IPS-20b (cell line): ENCODE data around the gene PLCZ1.
"Not testable (repeated sequence)": the region's sequence is repeated elsewhere in the genome, so short reads cannot be mapped to it uniquely, and the experiment has no call there.

ENCODE experiments used
- H3K27ac ChIP-seq: one replicate; pipeline ENCODE4 v1.5.1; 2013; ENCODE audit warnings: low read length
- H3K27me3 ChIP-seq: 2 replicates; pipeline ENCODE4 v1.6.1; 2013; ENCODE audit warnings: mild to moderate bottlenecking, low read length, inconsistent platforms; ENCODE audit not compliant: insufficient read depth
- H3K36me3 ChIP-seq: 2 replicates; pipeline ENCODE4 v1.6.1; 2013; ENCODE audit warnings: low read depth, mild to moderate bottlenecking, inconsistent platforms, low read length, moderate library complexity; ENCODE audit not compliant: insufficient read depth
- H3K4me1 ChIP-seq: 2 replicates; pipeline ENCODE4 v1.6.1; 2013; ENCODE audit warnings: mild to moderate bottlenecking, control low read depth, inconsistent platforms, low read length, moderate library complexity; ENCODE audit not compliant: insufficient read depth
- H3K4me3 ChIP-seq: 2 replicates; pipeline ENCODE4 v1.5.1; 2013; ENCODE audit warnings: mild to moderate bottlenecking, low read length, inconsistent platforms
- H3K9ac ChIP-seq: 2 replicates; pipeline ENCODE4 v1.6.1; 2013; ENCODE audit warnings: low read depth, mild to moderate bottlenecking, inconsistent platforms, low read length, moderate library complexity
- H3K9me3 ChIP-seq: 2 replicates; pipeline ENCODE4 v1.6.1; 2013; ENCODE audit warnings: mild to moderate bottlenecking, low read depth, low read length, inconsistent platforms; ENCODE audit not compliant: insufficient read depth

Gene PLCZ1, protein sequence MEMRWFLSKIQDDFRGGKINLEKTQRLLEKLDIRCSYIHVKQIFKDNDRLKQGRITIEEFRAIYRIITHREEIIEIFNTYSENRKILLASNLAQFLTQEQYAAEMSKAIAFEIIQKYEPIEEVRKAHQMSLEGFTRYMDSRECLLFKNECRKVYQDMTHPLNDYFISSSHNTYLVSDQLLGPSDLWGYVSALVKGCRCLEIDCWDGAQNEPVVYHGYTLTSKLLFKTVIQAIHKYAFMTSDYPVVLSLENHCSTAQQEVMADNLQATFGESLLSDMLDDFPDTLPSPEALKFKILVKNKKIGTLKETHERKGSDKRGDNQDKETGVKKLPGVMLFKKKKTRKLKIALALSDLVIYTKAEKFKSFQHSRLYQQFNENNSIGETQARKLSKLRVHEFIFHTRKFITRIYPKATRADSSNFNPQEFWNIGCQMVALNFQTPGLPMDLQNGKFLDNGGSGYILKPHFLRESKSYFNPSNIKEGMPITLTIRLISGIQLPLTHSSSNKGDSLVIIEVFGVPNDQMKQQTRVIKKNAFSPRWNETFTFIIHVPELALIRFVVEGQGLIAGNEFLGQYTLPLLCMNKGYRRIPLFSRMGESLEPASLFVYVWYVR

DNA sequence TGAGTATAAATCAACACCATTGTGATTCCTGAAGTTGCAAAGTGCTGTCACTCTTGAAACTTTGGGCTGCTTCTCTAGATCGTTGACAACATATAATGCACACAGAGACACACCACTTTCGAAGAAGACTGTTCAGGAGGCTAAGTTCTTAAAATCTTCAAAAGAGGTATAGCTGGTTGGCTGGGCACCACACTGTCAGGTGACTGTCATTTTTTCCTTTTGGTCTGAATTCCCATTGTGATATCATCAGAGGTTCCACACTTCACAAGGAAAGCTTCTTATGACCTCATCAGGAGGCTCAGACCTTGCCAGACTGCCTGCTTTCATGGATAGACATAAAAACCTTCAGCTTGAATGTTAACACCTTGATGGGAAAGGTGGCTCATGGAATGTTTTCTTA is at the start of gene PLCZ1, which contains the start of gene CAPZA3:
PLCZ1 (minus strand) TSS at position 194 of the 400 bp plus-strand sequence. CDS start 641 bp downstream, outside the sequence.
CAPZA3 (plus strand) TSS at position 301 of the 400 bp plus-strand sequence. CDS start 150 bp downstream, outside the sequence.
- Histone ChIP-seq H3K9ac (no peak within 1 kb of the TSS), H3K27me3 (no peaks in the 10 kb centered on the region), H3K27ac (no peak within 1 kb of the TSS), H3K4me1 (no peaks in the 10 kb centered on the region), H3K36me3 (no peaks in the 10 kb centered on the region), H3K4me3 (no peak within 1 kb of the TSS), H3K9me3 (peaks cover 13% of the 10 kb centered on the region)

DNA sequence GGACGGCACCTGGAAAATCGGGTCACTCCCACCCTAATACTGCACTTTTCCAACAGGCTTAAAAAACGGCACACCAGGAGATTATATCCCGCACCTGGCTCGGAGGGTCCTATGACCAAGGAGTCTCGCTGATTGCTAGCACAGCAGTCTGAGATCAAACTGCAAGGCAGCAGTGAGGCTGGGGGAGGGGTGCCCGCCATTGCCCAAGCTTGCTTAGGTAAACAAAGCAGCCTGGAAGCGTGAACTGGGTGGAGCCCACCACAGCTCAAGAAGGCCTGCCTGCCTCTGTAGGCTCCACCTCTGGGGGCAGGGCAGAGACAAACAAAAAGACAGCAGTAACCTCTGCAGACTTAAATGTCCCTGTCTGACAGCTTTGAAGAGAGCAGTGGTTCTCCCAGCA is 47.7 kb upstream of the PLCZ1 start:
- not testable (repeated sequence) for H3K27ac ChIP-seq, H3K4me1 ChIP-seq, H3K4me3 ChIP-seq, H3K27me3 ChIP-seq, H3K36me3 ChIP-seq, H3K9ac ChIP-seq
- peaks cover 16% of the 10 kb centered on the region for H3K9me3 ChIP-seq

DNA sequence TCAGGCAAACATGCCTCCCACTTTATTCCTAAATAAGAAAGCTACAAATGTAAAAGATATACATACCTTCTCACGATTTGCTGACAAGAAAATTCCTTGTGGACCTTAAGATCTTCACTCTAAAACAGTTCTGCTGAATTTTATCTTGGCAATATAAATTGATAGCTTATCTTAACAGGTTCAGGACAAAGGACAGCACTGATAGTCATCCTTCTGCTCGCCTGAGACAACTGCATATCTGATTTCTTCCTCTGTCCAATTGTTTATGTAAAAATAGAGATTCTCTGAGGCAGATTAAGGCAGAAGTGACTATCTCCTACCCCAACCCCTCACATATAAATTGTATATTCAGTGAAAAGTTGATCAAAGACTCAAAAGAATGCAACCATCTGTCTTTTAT is 45.0 kb upstream of the PLCZ1 start:
- Histone ChIP-seq H3K36me3 (no peaks in the 10 kb centered on the region), H3K9me3 (peaks cover 16% of the 10 kb centered on the region)

DNA sequence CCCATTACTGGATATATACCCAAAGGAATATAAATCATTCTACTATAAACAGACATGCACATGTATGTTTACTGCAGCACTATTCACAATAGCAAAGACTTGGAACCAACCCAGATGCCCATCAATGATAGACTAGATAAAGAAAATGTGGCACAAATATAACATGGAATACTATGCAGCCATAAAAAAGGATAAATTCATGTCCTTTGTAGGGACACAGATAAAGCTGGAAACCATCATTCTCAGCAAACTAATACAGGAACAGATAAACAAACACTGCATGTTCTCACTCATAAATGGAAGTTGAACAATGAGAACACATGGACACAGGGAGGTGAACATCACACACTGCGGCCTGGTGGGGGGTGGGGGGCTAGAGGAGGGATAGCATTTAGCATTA is 28.7 kb upstream of the PLCZ1 start:
- H3K9ac ChIP-seq, H3K27ac ChIP-seq, H3K36me3 ChIP-seq, H3K4me3 ChIP-seq, H3K9me3 ChIP-seq, H3K4me1 ChIP-seq, H3K27me3 ChIP-seq: not testable (repeated sequence)

More for the DNA sequence above, 45.0 kb upstream of the PLCZ1 start:
- Histone ChIP-seq H3K27me3 (no peaks in the 10 kb centered on the region), H3K4me1 (no peaks in the 10 kb centered on the region), H3K27ac (no peak overlapping the region), H3K9ac (no peak overlapping the region), H3K4me3 (no peak overlapping the region)

DNA sequence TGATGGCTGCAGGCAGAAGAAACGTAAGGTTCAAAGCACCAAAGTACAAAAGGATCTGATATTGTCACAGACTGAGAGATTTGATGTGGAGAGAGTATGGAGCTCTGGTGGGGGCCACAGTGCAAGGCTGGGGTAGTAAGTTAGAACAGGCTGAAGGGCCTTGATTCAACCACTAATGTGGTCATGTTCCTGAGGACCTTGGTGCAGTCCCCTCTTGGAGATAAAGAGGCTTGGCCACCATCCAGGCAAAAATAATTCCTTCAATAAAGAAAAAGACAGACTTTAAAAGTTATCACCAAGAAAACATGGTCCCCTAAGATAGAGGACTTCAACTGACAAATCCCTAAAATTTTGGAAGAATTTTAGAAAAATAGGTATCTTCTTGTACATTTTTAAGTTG is 17.5 kb upstream of the PLCZ1 start:
- Histone ChIP-seq H3K4me3 (no peak overlapping the region), H3K9me3 (no peaks in the 10 kb centered on the region), H3K9ac (no peak overlapping the region), H3K27me3 (no peaks in the 10 kb centered on the region), H3K4me1 (peaks cover 32% of the 10 kb centered on the region), H3K36me3 (no peaks in the 10 kb centered on the region), H3K27ac (no peak overlapping the region)

DNA sequence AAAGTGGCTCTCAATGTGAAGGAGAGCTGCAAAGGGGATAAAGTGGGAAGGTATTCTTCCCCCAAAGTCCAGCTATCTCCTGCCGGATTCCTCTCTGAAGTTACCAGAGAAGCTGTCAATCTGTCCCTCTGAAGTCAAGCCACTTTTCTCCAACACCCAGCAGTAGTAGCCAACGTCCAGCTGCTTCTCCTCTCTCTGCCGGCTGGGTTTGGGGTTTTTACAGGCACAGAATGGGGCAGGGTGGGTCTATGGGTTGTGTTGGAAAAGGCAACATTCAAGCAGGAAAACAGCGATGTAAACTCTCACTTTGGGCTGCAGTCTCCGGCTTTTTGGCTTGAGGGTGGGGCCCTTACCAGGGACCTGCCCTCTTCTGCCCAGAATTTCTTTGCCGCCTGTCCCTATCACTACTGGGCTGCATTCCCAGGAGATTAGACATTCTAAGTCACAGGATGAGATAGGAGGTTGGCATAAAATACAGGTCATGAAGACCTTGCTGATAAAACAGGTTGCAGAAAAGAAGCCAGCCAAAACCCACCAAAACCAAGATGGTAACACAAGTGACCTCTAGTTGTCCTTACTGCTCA is 16.4 kb upstream of the PLCZ1 start:
- Histone ChIP-seq H3K9ac (peak overlapping the region; percentile 72; the same call in 1 of the 2 replicates), H3K4me1 (peaks cover 43% of the 10 kb centered on the region)

DNA sequence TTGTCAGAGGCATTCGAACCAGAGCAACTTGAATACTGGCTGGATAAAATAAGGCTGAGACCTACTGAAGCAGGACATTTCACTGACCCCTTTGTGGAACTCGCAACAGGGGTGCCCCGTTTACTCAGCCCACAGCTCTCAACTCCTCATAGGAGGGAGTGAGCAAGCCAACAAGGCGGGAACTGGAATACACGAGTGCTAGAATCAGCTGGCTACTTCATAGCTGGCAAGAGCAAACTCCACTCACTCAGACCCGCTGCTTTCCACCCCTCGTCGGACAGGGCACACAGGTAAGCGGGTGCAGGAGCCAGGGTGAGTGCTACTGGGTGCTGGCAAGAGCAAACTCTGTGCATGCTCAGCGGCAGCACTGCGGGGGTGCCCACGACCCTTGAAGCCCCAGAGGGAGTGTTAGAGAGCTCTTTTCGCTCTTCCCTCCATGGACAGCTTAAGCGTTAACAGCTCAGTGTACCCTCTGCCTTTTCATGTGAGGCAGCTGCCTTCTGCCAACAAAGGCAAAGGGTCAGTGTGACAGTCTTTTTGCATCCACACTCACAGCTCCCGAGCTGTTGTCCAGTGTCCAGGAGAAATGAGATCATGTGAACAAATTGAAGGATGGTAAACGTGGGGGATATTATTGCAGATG is 15.8 kb upstream of the PLCZ1 start:
- peak overlapping the region; percentile 71 for H3K27ac ChIP-seq
- no peaks in the 10 kb centered on the region for H3K9me3 ChIP-seq
- peak overlapping the region; percentile 72; the same call in 1 of the 2 replicates for H3K9ac ChIP-seq
- H3K4me3 ChIP-seq: peak overlapping the region; percentile 34; the same call in 1 of the 2 replicates
- no peaks in the 10 kb centered on the region for H3K36me3 ChIP-seq
- H3K4me1 ChIP-seq: peaks cover 44% of the 10 kb centered on the region
- no peaks in the 10 kb centered on the region for H3K27me3 ChIP-seq

More for the DNA sequence above, 16.4 kb upstream of the PLCZ1 start:
- H3K27ac ChIP-seq: peak overlapping the region; percentile 71
- H3K9me3 ChIP-seq: no peaks in the 10 kb centered on the region
- no peaks in the 10 kb centered on the region for H3K27me3 ChIP-seq
- no peaks in the 10 kb centered on the region for H3K36me3 ChIP-seq
- peak overlapping the region; percentile 34; the same call in 1 of the 2 replicates for H3K4me3 ChIP-seq

DNA sequence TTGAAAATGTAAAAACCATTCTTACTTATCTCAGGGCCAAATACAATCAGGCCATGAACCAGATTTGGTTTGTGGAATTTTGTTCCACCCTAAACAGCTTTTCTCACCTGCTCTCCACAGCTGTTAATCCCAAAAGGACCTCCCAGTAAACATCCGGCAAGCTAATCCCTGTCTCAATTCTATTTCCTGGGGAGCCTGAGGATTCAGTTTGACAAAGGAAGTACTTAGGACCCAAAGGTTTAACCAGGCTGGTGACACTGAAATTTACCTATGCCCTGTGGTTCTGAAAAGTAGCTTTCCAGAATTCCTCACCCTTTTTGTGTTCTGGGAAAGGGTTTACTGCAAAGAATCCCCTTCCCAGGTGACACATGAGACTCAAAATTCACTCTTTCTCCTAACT is 15.1 kb upstream of the PLCZ1 start:
- peak overlapping the region; percentile 71 for H3K27ac ChIP-seq
- H3K4me1 ChIP-seq: peaks cover 50% of the 10 kb centered on the region
- peak overlapping the region; percentile 72; the same call in 1 of the 2 replicates for H3K9ac ChIP-seq
- no peaks in the 10 kb centered on the region for H3K27me3 ChIP-seq
- no peaks in the 10 kb centered on the region for H3K36me3 ChIP-seq
- peak overlapping the region; percentile 34; the same call in 1 of the 2 replicates for H3K4me3 ChIP-seq
- H3K9me3 ChIP-seq: no peaks in the 10 kb centered on the region

DNA sequence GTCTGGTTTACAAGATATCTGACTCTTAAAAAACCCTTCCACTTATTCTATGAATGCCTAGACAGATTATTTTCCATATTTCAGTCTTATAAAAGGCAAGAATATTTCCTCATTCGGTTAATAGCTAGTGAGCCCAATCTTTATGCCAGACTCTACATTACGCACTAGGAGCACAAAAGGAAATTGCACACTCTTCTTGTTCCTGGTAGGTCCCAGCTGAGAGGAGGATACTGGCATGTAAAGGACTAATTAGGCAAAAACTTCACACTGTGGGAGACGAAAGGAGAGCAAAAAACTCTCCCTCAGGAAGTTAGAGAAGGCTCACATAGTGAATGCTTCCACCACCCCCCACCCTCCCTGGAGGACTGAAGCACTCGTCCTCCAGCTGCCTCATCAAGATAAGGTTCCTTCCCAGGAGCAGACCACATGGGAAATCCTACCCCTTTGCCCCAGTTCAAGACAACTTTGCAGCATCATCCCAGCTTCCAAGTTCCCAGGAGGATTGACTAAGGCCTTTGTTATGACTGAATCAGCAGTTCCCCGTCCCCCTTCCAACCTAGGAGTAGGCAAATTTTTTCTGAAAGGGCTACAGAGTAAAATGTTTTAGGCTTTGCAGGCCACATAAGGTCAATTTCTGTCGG is 14.6 kb upstream of the PLCZ1 start:
- Histone ChIP-seq H3K27ac (peak overlapping the region; percentile 19), H3K4me3 (peak overlapping the region; percentile 34; the same call in 1 of the 2 replicates), H3K36me3 (no peaks in the 10 kb centered on the region), H3K9me3 (no peaks in the 10 kb centered on the region), H3K4me1 (peaks cover 53% of the 10 kb centered on the region), H3K27me3 (no peaks in the 10 kb centered on the region), H3K9ac (peak overlapping the region; percentile 64; the same call in 1 of the 2 replicates)

DNA sequence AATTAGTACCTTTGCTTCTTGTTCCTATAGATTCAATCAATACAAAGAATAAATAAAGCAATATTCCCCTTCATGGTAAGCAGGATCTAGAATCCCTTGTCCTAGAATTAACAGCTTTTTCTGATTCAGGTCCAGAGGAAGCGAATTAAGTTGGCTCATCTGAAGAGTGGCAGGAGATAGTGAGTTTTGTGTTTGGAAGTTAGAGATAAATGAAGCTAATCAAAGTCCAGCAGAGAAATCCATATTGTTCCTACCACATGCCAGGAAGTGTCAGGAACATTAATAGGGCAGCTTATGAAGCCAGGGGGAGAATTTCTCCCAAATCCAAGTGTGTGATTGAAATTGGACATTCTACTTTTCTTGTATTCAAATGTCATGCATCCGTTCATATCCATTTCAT is 14.1 kb upstream of the PLCZ1 start:
- H3K4me1 ChIP-seq: peaks cover 53% of the 10 kb centered on the region
- H3K27me3 ChIP-seq: no peaks in the 10 kb centered on the region
- peak overlapping the region; percentile 64; the same call in 1 of the 2 replicates for H3K9ac ChIP-seq
- no peaks in the 10 kb centered on the region for H3K9me3 ChIP-seq
- H3K27ac ChIP-seq: peak overlapping the region; percentile 19
- H3K4me3 ChIP-seq: no peak overlapping the region
- no peaks in the 10 kb centered on the region for H3K36me3 ChIP-seq

DNA sequence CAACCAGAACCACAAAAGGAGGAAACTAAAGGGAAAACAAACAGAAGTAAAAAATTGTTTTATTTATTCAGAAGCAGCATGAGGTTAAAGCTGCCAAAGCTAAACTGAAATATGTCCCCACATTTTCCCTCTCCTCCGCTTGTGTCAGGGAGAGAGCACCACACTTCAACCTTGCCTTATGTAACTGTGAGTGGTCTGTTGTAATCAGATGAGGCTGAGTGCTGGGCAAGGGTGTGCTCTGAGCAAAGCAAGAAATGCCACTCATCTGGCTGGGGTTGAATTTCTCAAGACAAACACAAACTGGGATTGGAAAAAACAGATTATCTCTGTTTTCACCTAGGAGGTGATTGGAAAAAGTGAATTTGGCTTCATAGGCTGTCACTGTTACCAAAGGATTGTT is 12.3 kb upstream of the PLCZ1 start:
- no peak overlapping the region for H3K27ac ChIP-seq
- H3K4me1 ChIP-seq: peaks cover 53% of the 10 kb centered on the region
- H3K36me3 ChIP-seq: no peaks in the 10 kb centered on the region

More for the DNA sequence above, 12.3 kb upstream of the PLCZ1 start:
- no peak overlapping the region for H3K4me3 ChIP-seq
- H3K27me3 ChIP-seq: no peaks in the 10 kb centered on the region
- no peaks in the 10 kb centered on the region for H3K9me3 ChIP-seq
- H3K9ac ChIP-seq: no peak overlapping the region
